Thymus (tissue), 11 donors: ENCODE measurements around the gene SEMA6B. TPM values are rescaled to one million over a fixed set of nuclear protein-coding genes. Genes with fewer than 3 reads are reported as not detected.

Experiments
- DNase-seq, 9 donors: peaks; one replicate each; pipeline ENCODE4 v3.0.0-alpha.2; 2013; ENCODE audit warnings: low spot score in 9 of 9, low read depth in 6 of 9, missing footprints in 1 of 9
- H3K27ac ChIP-seq, 2 donors: one replicate each; pipeline ENCODE4 v1.5.1; 2013; ENCODE audit warnings: control low read depth in 1 of 2, low read depth in 1 of 2, low read length in 1 of 2, mild to moderate bottlenecking in 1 of 2, moderate library complexity in 1 of 2
- H3K27me3 ChIP-seq, 2 donors: one replicate each; pipeline ENCODE4 v1.5.1; 2013; ENCODE audit warnings: low read length in 1 of 2; ENCODE audit not compliant: control insufficient read depth in 2 of 2, insufficient read depth in 1 of 2
- H3K36me3 ChIP-seq, 2 donors: one replicate each; pipeline ENCODE4 v1.5.1; 2013; ENCODE audit warnings: low read length in 1 of 2, mild to moderate bottlenecking in 1 of 2, moderate library complexity in 1 of 2; ENCODE audit not compliant: control insufficient read depth in 2 of 2, insufficient read depth in 2 of 2
- H3K4me1 ChIP-seq, 2 donors: one replicate each; pipeline ENCODE4 v1.5.1; 2013; ENCODE audit warnings: low read length in 2 of 2; ENCODE audit not compliant: control insufficient read depth in 2 of 2, insufficient read depth in 2 of 2
- H3K4me3 ChIP-seq, 2 donors: one replicate each; pipeline ENCODE4 v1.5.1; 2013; ENCODE audit warnings: low read length in 2 of 2, control low read depth in 1 of 2, mild to moderate bottlenecking in 1 of 2
- H3K9me3 ChIP-seq, 2 donors: one replicate each; pipeline ENCODE4 v1.5.1; 2013; ENCODE audit warnings: low read length in 1 of 2, mild to moderate bottlenecking in 1 of 2; ENCODE audit not compliant: control insufficient read depth in 2 of 2, insufficient read depth in 1 of 2
- WGBS: extraction: QIAGEN DNeasy Blood & Tissue Kit; methylation state at CpG from one replicate; pipeline ENCODE4 v1.1.7; 2013; 5-methylcytosine and 5-hydroxymethylcytosine counted together
- polyA plus RNA-seq: library from polyadenylated mRNA; stranded (reverse); fragments of 200-250 nt; gene quantifications from one replicate; pipeline ENCODE4 v1.2.3, GENCODE V29; 2013
- total RNA-seq: library from RNA; stranded (reverse); fragments of 120-200 nt; gene quantifications from one replicate; pipeline ENCODE4 v1.2.4, GENCODE V29; 2013
- donor health status: healthy.

Gene SEMA6B
- total and polyA plus RNA-seq, 2 donors: 0.85 to 4.7 TPM

GRCh38 chr19:4508698-4509097 lies 50.8 kb downstream of the SEMA6B start:
- Histone ChIP-seq H3K9me3 (no peaks in the 10 kb centered on the region), H3K4me1 (no peaks in the 10 kb centered on the region), H3K4me3 (no peak overlapping the region), H3K36me3 (peaks cover 4 to 15% of the 10 kb centered on the region in 2 donors), H3K27ac (no peak overlapping the region), H3K27me3 (no peaks in the 10 kb centered on the region)
- WGBS: 94% methylated on average over 21 of the region's 21 CpGs
- DNase-seq: no peak

DNA sequence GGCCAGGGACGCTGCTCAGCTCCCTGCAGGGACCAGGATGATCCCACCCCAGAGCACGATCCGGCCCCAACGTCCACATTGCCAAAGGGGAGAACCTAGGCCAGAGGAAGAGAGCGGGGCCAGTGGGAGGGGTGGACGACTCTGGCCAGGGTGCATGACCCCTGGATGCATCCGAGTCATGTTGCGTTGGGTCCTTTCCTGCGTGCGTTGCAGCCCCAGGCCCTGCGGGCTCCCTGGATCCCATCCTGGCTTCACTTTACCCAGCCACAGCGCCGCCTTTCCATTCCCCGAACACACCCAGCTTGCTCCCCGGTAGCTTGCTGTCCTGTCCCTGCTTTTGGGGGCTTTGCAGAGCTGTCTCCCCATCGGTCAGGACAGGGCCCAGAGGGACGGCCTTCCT lies 51.7 kb downstream of the SEMA6B start:
- 96% methylated on average over 17 of the region's 17 CpGs for WGBS
- Histone ChIP-seq H3K27ac (no peak overlapping the region), H3K9me3 (no peaks in the 10 kb centered on the region), H3K27me3 (no peaks in the 10 kb centered on the region), H3K4me3 (no peak overlapping the region), H3K36me3 (peaks cover 7 to 23% of the 10 kb centered on the region in 2 donors), H3K4me1 (no peaks in the 10 kb centered on the region)
- DNase-seq: no peak

GRCh38 chr19:4507150-4507452 lies 52.4 kb downstream of the SEMA6B start:
- no peak for DNase-seq
- H3K27me3 ChIP-seq: no peaks in the 10 kb centered on the region
- no peak overlapping the region for H3K27ac ChIP-seq
- no peaks in the 10 kb centered on the region for H3K9me3 ChIP-seq
- no peak overlapping the region for H3K4me3 ChIP-seq
- 98% methylated on average over 12 of the region's 12 CpGs for WGBS
- H3K4me1 ChIP-seq: no peaks in the 10 kb centered on the region
- peaks cover 13 to 30% of the 10 kb centered on the region in 2 donors for H3K36me3 ChIP-seq

DNA sequence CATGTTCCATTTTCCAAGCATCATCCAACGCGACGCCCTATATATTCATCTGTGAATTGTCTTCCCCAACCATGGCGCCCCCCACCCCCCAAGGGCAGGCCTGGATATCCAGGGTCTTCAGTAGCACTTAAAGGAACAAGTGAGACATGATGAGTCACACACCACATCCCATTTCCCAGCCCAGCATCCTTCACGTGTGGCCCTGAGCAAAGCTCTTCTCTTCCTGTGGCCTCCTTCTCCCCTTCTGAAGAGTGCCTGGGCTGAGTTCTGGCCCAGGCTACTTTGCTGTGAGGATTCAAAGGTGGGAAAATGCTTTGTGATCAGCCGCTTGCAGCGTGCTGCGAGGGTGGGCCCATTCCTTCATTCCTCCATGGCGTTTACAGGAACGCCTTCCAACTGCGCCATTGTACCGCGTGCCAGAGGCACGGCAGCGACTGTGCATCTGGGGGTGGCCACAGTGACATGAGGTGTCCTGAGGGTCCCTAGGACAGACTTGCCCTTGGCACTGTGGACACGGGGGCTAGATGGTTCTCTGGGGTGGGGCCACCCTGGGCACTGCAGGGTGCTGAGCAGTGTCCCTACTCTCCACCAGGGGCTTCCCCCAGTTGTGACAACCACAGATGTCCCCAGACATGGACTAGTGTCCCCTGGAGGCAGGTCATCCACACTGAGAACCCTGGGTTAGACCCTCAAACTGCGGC lies 52.9 kb downstream of the SEMA6B start:
- no peak overlapping the region for H3K27ac ChIP-seq
- H3K4me1 ChIP-seq: no peaks in the 10 kb centered on the region
- H3K9me3 ChIP-seq: no peaks in the 10 kb centered on the region
- no peak overlapping the region for H3K4me3 ChIP-seq
- WGBS: 96% methylated on average over 17 of the region's 17 CpGs
- no peak for DNase-seq
- H3K27me3 ChIP-seq: no peaks in the 10 kb centered on the region
- H3K36me3 ChIP-seq: peaks cover 13 to 36% of the 10 kb centered on the region in 2 donors

DNA sequence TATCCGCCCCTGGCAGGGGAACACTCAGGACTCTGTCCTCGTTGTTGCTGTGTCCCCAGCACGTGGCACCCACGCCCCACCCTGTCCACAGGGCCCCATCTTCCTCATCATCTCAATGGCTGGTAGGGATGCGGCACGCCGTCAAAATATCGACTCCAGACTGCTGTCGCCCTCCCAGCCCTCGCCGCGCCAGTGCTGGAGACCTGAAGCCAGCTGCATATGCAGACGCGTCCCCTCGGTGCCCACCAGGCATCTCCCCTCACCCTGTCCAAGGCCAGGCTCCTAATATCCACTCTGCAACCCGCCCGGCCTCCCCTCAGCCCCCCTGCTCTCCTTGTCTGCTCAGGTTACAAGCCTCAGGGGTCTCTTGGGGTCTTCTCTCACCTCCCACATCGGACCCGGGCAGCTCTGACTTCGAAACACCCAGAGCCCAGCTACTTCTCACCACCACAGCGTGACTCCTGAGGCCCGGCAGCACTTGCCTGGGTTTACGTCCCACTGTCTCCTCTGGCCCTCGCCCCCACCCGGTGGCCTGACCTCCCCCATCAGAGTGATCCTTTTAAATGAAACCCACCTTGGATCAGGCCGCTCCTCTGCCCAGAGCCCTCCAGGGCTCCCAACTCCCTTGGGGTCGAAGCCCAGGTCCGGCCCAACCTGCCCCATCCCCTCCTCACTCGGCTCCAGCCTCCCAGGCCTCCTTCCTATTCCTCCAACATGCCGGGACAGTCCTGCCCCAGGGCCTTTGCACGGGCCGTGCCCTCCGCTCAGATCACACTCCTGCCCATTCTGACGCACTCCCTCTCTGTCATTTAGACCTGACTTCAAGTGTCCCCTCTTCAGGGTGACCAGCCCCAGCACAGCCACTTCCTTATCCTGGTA lies 53.7 kb downstream of the SEMA6B start:
- DNase-seq: no peak
- Histone ChIP-seq H3K27ac (no peak overlapping the region), H3K36me3 (peaks cover 20 to 43% of the 10 kb centered on the region in 2 donors), H3K9me3 (no peaks in the 10 kb centered on the region), H3K4me1 (no peaks in the 10 kb centered on the region), H3K27me3 (no peaks in the 10 kb centered on the region), H3K4me3 (no peak overlapping the region)
- WGBS: 97% methylated on average over 34 of the region's 34 CpGs

DNA sequence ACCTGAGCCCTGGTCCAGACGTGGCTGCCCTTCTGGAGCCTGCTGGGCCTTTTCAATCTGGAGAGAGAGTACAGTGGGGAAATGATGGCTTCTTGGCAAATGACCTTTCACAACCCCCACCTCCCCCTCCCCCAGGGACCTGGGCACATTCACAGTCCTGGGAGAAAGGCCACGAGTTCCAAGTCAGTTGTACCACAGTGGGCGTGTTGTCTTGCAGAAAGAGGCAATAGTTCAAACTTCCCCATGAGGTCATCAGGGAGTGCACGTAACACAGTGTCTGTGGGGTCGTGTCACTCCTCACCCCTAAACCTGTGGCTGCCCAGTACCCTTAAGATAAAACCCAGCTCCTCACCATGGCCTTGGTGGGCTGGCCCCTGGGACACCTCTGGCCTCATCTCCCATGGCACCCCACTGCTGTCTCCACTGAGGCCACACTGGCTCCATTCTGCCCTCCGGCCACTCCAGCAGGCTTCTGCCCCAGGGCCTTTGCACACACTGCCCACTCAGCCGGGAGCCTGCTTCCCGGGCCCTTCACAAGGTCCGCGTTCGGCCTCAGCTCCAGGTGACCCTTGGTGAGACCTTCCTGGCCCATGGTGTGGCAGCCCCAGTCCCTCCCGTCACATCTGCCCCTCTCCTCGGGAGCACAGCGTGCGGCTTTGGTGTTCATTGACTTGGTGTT lies 54.5 kb downstream of the SEMA6B start:
- no peaks in the 10 kb centered on the region for H3K9me3 ChIP-seq
- H3K27ac ChIP-seq: no peak overlapping the region
- 97% methylated on average over 15 of the region's 15 CpGs for WGBS
- H3K4me1 ChIP-seq: no peaks in the 10 kb centered on the region
- DNase-seq: no peak
- H3K27me3 ChIP-seq: no peaks in the 10 kb centered on the region
- no peak overlapping the region for H3K4me3 ChIP-seq
- peaks cover 23 to 47% of the 10 kb centered on the region in 2 donors for H3K36me3 ChIP-seq

DNA sequence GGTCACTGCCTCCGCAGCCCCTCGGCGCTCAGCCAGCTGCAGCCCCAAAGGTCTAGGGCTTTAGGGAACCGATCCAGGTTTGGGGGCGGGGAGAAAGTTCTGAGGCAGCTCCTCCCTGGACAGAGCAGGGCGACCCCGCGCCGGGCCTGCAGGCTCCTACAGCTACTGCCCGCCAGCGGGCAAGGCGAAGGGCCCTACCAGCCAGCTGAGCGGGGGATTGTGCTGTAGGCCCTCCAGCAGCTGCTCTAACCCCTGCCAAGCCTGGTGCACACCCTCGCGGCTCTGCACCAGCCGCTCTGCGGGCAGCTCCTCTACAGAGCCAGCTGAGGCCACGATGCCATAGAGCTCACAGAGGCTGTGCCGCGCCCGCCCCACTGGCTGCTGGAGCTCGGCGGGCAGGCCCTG lies 55.2 kb downstream of the SEMA6B start:
- Histone ChIP-seq H3K27ac (no peak overlapping the region), H3K36me3 (peaks cover 30 to 54% of the 10 kb centered on the region in 2 donors), H3K4me1 (no peaks in the 10 kb centered on the region), H3K9me3 (no peaks in the 10 kb centered on the region), H3K4me3 (no peak overlapping the region), H3K27me3 (no peaks in the 10 kb centered on the region)
- DNase-seq: no peak
- 96% methylated on average over 23 of the region's 23 CpGs for WGBS

DNA sequence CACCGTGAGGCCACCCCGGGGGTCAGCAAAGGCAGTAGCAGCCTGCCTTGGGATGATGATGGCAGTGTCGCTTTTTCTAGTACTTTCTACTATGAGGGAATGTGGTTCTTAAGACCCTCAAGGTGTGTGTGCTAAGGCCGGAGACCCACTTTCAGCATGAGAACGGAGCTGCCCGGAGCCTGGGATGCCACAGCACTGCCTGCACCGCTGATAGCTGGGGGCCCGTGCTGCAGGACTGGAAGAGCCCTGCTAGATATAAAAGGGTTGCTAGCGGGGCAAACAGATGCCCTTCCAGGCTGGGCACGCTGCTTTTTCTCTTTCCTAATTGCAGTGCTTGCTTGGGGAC lies 55.7 kb downstream of the SEMA6B start:
- H3K4me1 ChIP-seq: no peaks in the 10 kb centered on the region
- H3K27me3 ChIP-seq: no peaks in the 10 kb centered on the region
- no peak for DNase-seq
- WGBS: 98% methylated on average over 10 of the region's 10 CpGs
- H3K27ac ChIP-seq: peak overlapping the region in 1 of 2 donors; percentile 8
- H3K36me3 ChIP-seq: peaks cover 31 to 56% of the 10 kb centered on the region in 2 donors
- H3K9me3 ChIP-seq: no peaks in the 10 kb centered on the region
- no peak overlapping the region for H3K4me3 ChIP-seq
